ENCODE results near the gene ACAD10.
A peak's percentile ranks its signal among the peaks of the same experiment; 100 is the strongest.
"Not testable (repeated sequence)": the region's sequence is repeated elsewhere in the genome, so short reads cannot be mapped to it uniquely, and the experiment has no call there.

Gene ACAD10

GRCh38 chr12:111685811-111686573 is at the start of gene ACAD10, which contains the start of gene BRAP:
TSS of gene ACAD10 (plus strand) at chr12:111686053. CDS start at chr12:111692710, 6,657 bp downstream.
TSS of gene BRAP (minus strand) at chr12:111685956. CDS start at chr12:111685792, 164 bp downstream.
- DNase-seq, result peak; percentile 93

GRCh38 chr12:111636209-111636945 is 49.5 kb upstream of the ACAD10 start:
- no peak for DNase-seq

GRCh38 chr12:111638556-111638955 is 47.3 kb upstream of the ACAD10 start:
- DNase-seq, result no peak

- DNase-seq, result no peak
Measured at GRCh38 chr12:111640506-111640905, 45.3 kb upstream of the ACAD10 start.

GRCh38 chr12:111642681-111643426 is 43.0 kb upstream of the ACAD10 start:
- no peak for DNase-seq

- no peak for DNase-seq
Measured at GRCh38 chr12:111643427-111643826, 42.4 kb upstream of the ACAD10 start.

- DNase-seq, result no peak
Measured at GRCh38 chr12:111645433-111645832, 40.4 kb upstream of the ACAD10 start.

- no peak for DNase-seq
Measured at GRCh38 chr12:111650912-111651311, 34.9 kb upstream of the ACAD10 start.

- DNase-seq, result not testable (repeated sequence)
Measured at GRCh38 chr12:111652530-111652929, 33.3 kb upstream of the ACAD10 start.

- DNase-seq, result no peak
Measured at GRCh38 chr12:111653596-111653995, 32.3 kb upstream of the ACAD10 start.

GRCh38 chr12:111655356-111655755 is 30.5 kb upstream of the ACAD10 start:
- DNase-seq, result no peak

- no peak for DNase-seq
Measured at GRCh38 chr12:111656016-111656415, 29.8 kb upstream of the ACAD10 start.

GRCh38 chr12:111664499-111664898 is 21.4 kb upstream of the ACAD10 start:
- no peak for DNase-seq

GRCh38 chr12:111664961-111665865 is 20.6 kb upstream of the ACAD10 start:
- no peak for DNase-seq

- DNase-seq, result no peak
Measured at GRCh38 chr12:111672822-111673381, 13.0 kb upstream of the ACAD10 start.

GRCh38 chr12:111673503-111673902 is 12.3 kb upstream of the ACAD10 start:
- DNase-seq, result no peak

- no peak for DNase-seq
Measured at GRCh38 chr12:111677186-111677585, 8.7 kb upstream of the ACAD10 start.

- not testable (repeated sequence) for DNase-seq
Measured at GRCh38 chr12:111684485-111685198, 1.2 kb upstream of the ACAD10 start.

GRCh38 chr12:111685322-111685810 is 487 bp upstream of the ACAD10 start:
- no peak for DNase-seq

- DNase-seq, result no peak
Measured at GRCh38 chr12:111686574-111687105, 787 bp downstream of the ACAD10 start.

- no peak for DNase-seq
Measured at GRCh38 chr12:111687255-111687654, 1.4 kb downstream of the ACAD10 start.
